ENCODE data around the gene EXD3.
"Not testable (repeated sequence)": the region's sequence is repeated elsewhere in the genome, so short reads cannot be mapped to it uniquely, and the experiment has no call there.

Gene EXD3

GRCh38 chr9:137391411-137391754, 31.6 kb downstream of the EXD3 start:
- no peak for DNase-seq

DNA sequence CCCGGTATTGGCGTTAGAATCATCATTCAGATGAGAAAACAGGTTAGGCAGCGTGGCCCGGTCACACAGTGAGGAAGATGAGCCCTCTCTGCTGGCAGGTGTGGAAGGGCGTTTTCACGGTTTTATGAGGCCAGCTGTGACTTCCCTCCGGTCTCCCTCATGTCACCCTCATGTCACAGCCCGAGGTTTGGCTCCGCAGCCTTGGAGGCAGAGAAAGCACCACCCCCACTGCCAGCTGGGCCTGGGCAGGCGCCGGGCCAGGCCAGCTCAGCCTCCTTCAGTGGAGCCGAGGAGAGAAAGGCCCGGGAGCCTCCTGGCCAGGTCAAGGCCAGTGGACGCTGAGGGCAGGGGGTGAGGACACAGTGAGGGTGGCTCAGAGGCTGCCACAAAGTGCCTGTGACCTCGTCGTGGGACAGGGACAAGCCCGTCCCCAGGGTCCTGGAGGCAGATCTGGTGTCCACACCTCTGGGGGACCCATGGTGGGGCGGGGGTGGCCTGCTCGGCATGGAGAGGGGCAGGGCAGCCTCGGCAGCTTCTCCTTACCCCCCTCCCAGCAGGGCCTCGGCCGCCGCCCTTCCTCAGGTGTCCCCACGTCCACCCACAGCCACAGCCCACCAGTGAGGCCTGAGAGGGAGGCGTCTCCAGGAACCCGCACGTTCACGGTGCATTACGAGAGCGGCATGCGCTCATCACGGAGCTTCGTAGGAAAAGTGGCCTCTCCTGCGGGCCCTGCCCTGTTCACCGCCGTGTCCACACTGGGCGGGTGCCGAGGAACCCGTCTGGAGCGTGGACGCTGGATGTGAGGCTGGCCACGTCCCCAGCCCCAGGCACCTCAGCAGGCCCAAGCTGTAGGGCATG, 32.2 kb downstream of the EXD3 start:
- no peak for DNase-seq

DNA sequence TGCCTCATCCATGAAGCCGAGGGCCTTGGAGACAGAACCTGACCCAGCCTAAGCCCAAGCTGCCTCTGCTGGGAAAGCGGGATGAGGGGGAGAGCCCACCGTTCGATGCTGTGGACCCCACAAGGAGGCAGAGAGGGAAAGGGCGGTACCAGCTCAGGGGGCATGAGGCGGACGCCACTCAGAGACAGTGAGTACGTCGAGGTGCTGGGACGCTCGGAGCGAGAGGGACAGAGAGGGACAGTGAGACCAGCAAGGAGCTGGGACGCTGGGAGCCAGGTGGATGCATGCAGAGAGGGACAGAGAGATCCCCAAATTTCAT, 33.6 kb downstream of the EXD3 start:
- no peak for DNase-seq

DNA sequence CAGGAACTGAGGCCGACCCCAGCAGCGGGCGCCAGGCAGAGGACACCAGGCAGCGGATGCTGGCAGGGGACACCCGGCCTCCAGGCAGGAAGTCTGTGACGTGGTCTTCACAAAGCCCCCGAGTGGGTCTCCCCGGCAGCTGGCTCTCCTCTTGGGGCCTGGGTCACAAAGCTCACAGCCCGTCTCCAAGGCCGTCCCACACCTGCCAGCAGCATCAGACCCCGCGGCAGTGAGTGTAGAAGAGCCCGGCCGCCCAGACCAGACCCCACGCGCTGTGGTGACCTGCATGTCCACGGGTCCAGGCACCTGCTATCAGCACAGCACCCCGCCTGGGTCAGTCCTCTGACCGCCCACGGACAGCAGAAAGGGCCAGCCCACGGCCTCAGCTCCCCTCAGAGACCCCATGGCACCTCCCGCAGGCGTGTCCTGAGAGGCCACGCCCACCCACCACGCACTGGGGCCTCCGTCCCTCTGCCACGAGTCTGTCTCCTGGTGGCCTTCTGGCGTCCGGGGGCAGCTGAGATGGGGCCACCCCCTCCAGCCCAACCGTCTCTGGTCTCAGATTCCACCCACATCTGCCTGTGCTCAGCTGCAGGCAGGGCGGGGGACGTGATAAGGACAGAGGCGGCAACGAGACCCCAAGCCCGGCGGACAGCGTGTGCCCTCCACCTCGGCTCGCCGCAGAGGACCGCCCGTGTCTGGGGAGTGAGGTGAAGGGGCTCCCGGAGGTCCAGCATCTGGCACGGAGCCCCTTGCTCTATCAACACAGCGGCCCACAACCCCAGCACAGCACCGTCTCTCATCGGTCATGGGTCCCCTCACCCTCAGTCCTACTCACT, 34.2 kb downstream of the EXD3 start:
- no peak for DNase-seq

GRCh38 chr9:137387891-137388560, 34.9 kb downstream of the EXD3 start:
- DNase-seq, result no peak

DNA sequence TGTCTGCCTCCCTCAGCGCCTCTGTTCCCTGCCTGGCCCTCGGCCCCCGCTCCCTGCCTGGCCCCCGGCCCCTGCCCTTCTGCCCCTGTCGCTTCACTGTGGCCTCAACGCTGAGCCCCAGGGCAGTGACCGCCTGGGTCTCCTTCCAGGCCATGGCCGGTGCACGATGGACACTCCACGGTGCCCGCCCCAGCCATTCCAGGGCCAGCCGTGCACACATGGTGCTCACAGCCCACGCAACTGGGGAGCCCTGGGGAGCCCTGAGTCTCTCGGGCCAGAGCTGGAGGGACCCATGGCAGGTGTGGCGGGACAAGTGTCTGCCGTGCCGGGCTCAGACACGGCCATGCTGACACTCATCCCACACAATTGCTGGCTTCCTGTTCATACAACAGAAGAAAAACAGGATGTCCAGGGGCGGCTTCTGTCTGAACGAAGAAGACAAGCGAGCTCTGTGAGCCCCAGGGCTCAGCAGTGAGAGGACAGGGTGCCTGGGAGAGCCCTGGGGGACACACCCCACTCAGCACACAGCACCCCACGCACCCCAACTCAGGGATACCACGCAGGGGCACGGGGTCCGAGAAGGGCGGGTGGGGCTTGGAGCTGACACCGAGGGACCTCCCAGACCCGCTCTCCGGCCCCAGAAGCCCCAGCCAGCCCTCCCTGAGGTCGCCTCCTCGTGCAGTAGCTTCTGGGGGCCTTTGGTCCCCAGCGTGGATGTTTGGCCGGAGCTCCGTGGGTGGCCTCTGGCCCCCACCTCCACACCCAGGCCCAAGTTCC, 35.7 kb downstream of the EXD3 start:
- DNase-seq, result no peak

- DNase-seq, result not testable (repeated sequence)
Observed at GRCh38 chr9:137386507-137387113, 36.4 kb downstream of the EXD3 start.

DNA sequence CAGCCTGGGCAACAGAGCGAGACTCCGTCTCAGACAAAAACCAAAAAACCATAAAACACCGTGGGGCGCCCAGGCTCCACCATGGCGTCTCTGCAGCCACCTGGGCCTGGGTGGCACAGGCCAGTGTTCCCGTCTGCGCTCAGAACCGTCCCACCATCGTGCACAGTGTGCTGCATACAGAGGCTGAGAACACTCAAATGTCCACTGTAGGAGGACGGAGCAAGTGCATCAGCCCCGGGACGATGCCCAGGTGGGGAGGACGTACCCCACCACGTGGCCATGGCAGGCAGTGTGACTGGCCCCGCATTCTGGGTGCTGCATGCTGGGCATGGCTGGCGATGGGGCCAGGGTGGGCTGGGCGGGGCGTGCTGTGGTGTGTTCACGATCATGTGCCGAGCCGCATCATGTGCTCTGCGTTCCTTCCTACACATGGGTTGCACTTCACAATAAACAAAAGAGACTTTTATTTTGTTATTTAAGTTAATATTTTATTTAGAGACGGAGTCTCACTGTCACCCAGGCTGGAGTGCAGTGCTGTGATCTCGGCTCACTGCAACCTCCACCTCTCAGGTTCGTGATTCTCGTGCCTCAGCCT, 37.8 kb downstream of the EXD3 start:
- no peak for DNase-seq

DNA sequence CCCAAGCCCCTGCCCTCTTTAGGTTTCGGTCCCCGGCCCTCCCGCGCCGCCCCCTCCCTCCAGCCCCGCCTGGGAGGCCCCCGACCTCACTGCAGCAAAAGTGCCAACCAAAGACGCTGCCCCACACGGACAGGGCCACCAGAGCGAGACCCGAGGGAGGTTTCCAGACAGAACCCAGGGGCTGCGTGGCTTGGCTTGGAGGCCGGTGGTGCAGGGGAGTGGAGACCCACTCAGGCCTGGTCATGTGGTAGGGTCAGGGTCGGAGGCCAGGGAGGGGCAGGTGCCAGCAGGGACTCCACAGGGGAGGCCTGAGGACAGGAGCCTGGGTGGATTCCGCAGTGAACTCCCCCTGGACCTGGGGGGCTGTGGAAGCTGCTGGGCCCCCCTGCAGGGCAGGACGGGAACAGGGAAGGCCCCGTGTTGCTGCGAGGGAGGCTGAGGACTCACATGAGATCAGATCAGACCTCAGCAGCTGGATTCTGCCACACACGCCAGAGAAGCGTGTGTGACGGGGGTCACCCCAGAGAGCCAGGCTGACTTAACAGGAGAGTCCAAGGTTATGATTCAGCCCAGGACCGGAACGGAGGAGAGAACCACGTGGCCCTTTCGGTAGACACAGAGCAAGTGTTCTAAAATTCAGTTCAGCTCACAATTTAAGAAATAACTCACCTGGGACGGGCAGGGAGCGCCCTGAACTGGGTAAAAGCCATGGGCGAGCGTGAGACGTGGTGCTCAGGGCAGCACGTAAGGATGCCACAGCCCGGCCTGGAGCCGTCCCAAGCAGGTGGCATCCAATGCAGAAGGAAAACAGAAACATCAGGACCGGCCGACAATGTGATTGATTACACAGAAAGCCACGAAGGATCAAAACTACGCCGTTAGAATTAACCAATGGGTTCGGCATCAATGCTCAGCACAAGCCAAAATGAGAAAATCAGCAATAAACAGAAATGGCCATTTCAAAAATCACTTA, 38.9 kb downstream of the EXD3 start:
- no peak for DNase-seq

DNA sequence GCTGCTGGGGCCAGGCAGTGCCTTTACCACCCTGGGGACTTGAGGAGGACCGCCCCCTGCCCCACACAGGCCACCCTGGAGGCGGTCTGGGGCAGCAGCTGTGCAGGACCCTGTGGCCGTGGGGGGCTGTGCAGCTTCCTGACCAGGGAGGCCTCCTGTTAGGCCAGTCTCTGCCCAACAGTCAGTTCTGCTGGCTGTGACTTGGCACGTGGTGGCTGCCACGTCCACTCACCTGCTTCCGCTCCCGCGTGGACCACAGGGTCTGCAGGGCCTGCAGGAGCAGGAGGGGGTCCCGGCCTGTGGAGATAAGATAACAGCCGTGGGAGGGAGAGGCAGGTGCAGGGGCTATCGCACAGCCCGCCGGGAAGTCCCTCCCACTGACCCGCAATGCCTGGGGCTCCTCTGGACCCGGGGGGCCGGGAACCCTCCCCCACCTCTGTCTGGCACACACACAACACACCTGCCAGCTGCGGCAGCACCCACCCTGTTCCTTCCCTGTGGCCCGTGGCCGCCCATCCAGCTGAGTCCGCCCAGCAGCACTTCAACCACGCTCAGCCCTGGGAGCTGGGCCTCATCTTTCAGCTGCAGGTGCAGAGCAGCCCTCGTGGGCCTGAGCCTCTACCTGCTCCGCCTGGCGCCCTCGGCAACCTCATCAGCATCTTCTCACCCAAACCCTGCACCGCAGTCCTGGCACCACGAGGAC, 39.7 kb downstream of the EXD3 start:
- DNase-seq, result no peak

GRCh38 chr9:137382444-137383080, 40.4 kb downstream of the EXD3 start:
- no peak for DNase-seq

DNA sequence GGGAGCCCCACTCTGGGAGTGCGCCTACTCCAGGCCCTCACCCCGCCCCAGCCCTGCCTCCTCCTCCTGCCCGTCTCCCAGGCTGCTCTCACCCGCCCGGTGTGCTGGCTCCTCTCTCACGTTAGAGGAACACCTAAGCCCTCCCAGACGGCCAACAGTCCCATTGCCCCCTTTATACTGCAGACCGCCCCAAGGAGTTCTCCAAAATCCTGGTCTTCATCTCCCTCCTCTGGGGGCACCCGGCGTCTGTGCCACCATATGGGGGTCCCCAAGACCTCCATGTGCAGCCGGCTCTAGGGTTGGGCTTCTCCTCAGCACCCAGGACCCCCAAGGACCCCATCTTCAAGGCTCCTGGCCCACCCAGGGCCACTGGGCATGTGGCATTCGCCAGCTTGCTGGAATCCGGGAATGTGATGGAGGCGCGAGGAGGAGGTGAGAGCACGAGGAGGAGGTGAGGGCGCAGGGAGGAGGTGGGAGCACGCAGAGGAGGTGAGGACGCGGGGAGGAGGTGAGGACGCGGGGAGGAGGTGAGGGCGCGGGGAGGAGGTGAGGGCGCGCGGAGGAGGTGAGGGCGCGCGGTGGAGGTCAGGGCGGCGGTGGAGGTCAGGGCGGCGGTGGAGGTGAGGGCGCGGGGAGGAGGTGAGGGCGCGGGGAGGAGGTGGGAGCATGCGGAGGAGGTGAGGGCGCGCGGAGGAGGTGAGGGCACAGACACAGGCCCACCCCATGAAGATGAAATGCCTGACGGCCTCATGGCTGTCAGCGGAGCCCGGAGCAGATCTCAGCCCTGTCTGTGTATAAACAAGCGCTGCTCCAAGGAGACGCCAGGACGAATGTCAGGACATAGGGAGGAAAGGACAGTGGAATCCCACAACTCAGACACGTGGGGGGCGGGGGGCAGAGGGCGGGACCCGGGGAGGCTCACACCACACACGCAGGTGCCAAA, 41.2 kb downstream of the EXD3 start:
- DNase-seq, result no peak

GRCh38 chr9:137380606-137381005, 42.4 kb downstream of the EXD3 start:
- DNase-seq, result no peak

- DNase-seq, result no peak
Observed at GRCh38 chr9:137380171-137380570, 42.8 kb downstream of the EXD3 start.

- DNase-seq, result no peak
Observed at GRCh38 chr9:137379761-137380161, 43.2 kb downstream of the EXD3 start.

GRCh38 chr9:137378688-137379410, 44.1 kb downstream of the EXD3 start:
- not testable (repeated sequence) for DNase-seq

GRCh38 chr9:137376386-137376785, 46.6 kb downstream of the EXD3 start:
- no peak for DNase-seq
